Activated T-helper 9 cell treated with anti-CD3 and anti-CD28 coated beads, Interleukin-2, amount 50 U/mL, for 16 hours (primary cell): ENCODE data around the gene BAHCC1.

Experiments
- DNase-seq: peaks from one replicate; pipeline ENCODE4 v3.0.0-alpha.2; 2020; ENCODE audit warnings: low read depth

Gene BAHCC1

GRCh38 chr17:81367171-81367570 is 28.1 kb upstream of the BAHCC1 start:
- no peak for DNase-seq

DNA sequence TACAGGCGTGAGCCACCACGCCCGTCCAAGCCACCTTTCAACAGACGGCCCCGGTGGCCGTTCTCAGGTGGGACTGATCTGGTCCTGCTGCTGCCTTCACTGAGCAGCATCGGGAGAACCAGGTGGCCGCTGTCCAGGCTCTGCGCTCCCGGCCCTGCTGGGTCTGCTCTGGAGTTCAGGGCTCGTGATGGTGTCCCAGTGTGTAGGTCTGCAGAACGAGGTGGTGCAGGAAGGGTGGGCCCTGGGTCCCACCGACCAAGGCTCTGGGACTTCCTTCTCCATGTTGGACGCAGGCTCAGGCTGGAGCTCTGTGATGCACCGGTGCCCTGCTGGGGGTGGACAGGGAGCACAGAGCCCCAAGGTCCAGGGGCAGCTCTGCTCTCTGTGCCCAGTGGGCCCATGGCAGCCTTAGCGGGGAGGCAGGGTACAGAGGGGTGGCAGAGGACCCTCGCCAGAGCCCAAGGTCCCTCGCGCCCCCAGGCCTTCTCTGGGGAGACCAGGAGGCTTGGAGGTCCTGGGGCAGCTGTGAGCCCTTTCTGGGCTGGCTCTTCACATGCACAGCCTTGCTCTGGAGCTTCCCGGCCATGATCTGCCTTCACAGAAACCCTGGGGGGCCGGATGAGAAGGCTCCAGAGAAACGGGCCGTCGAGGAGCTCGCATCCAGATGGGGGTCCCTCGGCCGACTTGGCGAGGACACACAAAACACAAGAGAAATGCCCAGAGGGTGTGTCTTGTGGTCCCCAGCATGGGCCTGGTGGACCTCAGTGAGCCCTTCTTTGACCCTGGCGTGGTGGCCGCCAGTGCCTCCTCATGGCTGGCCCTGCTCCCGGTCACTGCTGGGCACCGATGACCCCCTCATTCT is 26.9 kb upstream of the BAHCC1 start:
- no peak for DNase-seq

GRCh38 chr17:81370294-81370693 is 25.0 kb upstream of the BAHCC1 start:
- DNase-seq, result no peak

DNA sequence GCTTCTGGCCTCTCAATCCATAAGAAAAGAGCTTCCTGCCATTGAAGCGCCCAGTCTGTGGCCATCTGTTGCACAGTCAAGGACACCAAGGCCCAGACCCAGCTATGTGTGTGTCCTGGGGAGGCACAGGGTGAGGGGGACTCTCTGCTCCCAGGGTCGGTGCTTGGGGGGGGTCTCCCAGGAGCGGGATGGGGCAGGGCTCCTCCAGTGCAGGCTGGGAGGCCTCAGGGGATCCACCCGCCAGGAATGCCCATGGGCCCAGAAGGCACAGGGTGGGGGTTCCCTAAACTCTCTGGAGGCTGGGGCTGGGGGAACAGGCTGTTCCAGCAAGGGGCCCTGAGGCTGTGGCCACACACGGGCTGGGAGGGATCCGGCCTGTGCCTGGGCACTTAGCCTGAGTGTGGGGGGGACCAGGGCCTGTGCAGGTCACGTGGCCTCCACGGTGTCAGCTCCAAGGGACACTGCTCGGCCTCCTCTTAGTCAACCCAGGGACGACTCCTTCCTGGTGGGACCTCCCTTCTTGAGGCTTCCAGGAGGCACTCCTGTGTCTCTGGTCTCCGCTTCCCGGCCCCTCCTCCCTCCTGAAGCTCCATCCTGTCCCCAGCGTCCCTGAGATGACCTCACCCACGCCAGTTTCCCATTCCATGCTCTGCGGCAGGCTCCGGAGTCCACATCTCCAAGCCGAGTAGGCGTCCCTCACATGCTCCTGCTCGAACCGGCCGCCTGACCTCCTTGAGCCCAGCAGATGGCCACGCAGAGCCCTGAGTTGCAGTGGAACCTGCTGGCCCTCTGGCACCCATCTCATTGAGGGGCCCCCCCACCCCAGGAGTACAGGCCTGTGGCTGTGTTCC is 23.1 kb upstream of the BAHCC1 start:
- DNase-seq, result no peak

DNA sequence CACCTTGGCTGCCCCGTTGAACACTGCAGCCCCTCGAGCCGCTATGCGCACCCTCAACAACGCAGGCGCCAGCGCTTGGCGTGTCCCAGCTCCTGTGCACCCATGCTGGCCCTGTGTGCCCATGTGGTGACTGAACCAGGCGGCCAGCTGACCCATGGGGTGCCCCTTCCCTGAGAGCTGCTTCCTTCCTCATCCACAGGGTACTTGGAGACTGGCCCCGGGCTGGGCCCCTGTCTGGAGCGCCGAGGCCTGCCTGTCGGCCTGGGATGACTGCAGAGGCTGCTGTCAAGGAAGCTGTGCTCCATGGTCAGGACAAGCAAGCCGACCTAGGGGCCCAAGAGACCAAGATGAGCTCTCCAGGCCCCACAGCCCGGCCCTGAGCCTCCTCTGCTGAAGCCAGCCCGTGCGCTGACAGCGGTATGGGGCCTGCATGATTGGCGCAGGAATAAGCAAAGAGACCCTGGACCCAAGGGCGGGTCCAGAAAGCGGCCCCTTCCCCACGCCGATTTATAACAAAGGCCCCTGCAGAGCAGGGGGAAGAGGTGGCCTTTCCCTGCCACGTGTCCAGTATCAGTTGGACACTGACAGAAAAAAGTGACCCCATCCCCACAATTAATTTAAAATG is 21.6 kb upstream of the BAHCC1 start:
- DNase-seq, result no peak

- no peak for DNase-seq
Measured at GRCh38 chr17:81374890-81375289, 20.4 kb upstream of the BAHCC1 start.

- DNase-seq, result no peak
Measured at GRCh38 chr17:81376946-81377714, 18.1 kb upstream of the BAHCC1 start.

GRCh38 chr17:81378941-81379511 is 16.2 kb upstream of the BAHCC1 start:
- no peak for DNase-seq

GRCh38 chr17:81379523-81379942 is 15.7 kb upstream of the BAHCC1 start:
- no peak for DNase-seq

DNA sequence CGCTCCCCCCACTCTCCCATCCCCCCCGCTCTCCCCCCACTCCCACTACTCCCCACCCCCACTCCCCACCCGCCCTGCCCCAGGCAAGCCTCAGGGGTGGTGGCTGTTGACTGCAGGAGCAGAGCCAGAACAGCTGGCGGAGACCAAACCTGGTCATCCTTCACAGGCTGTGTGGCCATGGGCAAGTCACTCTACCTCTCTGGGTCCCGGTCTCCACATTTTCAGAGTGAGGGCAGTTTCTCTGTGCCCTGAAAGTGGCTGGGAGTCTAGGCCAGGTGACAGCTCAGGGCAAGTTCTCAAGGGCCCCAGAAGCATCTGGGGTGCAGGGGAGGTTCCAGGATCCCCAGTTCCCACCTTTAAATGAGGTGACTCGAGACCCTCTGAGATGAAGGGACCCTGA is 15.1 kb upstream of the BAHCC1 start:
- DNase-seq, result no peak

DNA sequence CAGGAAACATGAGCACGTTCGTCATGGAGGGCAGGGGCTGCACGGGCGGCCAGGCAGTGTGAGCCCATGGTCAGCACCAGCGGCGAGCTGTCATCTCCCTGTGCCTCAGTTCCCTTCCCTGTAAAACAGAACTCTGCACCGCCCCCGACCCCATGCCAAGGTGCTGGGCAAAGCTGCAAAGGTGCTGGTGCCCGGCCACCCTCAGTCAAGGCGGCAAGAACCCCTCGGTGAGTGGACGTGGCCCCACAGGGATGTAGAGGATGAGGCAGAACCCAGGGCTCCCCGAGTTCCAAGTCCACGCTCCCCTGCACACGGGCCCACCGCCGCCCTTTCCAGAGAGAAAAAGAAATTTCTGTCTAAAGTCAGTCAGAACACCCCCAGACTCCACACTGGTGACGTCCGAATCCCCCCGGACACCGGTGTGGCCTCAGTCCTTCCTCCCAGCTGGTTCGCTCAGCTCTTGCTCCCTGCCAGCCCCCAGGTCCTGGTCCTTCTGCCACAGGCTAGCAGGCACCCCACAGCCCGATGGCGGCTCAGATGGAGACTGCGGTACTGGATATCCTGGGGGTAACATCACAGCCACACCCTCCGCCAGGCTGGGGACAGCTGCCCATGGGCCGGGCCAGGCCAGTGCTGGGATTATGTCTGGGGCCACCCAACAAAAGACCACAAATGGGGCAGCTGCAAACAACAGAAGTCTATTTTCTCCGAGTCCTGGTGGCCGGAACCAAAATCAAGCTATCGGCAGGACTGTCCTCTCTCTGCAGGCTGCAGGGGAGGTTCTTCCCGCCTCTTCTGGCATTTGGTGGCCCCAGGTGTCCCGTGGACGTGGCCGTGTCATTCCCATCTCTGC is 14.4 kb upstream of the BAHCC1 start:
- no peak for DNase-seq

DNA sequence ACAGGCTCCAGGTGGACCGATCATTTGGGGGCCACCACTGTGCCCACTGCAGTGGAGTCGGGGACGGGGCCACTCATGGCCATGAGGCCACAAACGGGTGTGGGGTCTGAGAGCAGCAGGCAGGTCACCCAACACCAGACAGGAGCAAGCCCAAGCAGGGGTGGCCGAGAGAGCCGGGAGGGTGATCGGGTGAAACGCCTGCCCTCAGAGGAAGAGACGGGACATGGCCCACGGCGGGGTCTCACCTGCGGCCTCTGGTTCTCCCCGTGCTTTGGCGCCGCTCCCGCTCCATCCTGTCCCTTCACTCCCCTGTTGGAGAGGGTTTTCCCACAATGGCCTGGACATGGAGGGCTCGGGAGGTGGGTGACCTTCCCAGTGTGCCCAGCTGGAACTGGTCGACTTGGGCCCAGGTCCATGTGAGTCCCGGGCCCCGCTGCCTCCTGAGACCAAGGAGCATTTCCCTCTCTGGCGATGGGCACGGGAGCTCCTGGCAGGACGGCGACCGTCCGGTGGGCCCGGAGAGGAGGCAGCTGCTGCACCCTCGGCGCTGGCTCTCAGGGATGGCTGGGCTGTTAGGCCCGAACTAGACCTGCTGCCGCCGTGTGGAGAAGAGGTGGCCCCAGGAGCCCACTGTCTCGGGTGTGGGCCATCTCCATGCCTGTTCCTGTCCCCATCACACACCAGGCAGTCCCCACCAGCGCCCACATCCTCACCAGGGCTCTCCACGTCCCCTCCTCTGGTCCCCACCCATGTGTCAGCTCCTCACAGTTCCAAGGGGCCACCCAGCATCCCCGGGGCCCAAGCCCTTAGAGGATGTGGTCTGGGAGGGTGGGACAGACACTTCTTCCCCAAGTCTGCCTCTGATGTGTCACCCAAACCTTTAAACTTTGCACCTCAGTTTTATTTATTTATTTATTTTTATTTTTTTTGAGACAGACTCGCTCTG is 13.4 kb upstream of the BAHCC1 start:
- no peak for DNase-seq

- DNase-seq, result no peak
Measured at GRCh38 chr17:81382851-81383250, 12.4 kb upstream of the BAHCC1 start.

- DNase-seq, result no peak
Measured at GRCh38 chr17:81383504-81384421, 11.5 kb upstream of the BAHCC1 start.

DNA sequence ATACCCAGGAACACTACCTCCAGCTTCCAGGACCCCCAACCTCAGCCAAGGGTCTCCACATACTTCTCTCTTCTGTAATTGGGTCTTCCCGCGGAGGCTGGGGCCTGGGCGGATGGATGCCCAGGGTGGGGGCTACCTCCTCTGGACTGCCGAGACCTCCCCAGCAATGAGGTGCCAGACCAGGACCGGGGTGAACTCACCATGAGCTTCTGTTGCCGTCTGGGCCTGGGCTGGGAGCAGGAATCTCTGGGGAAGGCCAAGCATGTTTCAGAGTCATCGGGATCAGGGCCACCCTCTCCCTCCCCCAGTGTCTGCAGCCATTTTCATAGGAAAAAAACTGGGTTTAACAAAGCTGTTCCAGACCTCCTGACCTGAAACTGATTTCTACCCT is 10.3 kb upstream of the BAHCC1 start:
- DNase-seq, result no peak

GRCh38 chr17:81385320-81386111 is 9.7 kb upstream of the BAHCC1 start:
- no peak for DNase-seq

DNA sequence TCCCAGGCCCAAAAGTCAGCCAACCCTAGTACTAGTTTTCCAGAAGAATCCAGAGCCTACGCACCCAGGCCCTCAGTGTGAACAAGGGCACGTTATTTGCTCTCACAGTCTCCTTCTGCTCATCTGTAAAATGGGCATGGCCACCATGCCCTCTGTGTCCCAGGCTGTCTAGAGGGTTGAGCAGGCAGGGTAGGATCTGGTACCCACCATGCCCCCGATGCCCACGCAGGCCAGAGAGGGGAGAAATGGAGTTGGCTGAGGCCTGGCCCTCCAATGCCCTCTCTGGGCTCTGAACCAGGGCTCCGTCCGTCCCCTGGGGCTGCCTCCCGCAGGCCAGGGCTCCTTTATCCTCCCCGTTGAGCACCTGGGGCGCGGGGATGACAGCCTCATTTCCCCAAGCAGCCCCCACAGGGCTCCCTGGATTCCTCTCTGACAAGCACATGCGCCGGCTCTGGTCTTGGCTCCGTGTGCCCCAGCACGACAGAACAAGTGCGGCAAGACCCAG is 9.1 kb upstream of the BAHCC1 start:
- DNase-seq, result no peak
